ENCODE data around the gene USP24. TPM values are rescaled to one million over a fixed set of nuclear protein-coding genes. Genes with fewer than 3 reads are reported as not detected.

The USP24 gene
- total RNA-seq, 1 donor from 2014 or later: 30.8 TPM

DNA sequence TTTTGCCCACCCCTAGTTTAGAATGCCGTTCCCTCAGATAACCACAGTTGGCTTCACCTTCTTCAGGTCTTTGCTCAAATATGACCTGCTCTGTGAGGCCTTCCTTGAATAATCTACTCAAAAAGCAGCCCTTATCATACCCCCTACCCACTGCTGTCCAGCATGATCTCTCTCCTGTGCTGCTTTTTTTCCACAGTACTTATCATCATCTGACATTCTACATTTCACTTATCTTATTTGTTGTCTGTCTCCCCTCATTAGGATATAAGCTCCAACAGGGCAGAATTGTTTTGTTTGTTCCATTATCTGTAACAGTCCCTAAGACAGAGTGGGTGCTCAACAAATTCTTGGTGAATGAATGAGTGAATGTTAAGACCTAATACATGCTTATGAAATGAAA is 18.1 kb downstream of the USP24 start:
- peaks cover 83% of the 10 kb centered on the region for H3K79me2 ChIP-seq (ENCODE audit: insufficient read depth, low read length)

DNA sequence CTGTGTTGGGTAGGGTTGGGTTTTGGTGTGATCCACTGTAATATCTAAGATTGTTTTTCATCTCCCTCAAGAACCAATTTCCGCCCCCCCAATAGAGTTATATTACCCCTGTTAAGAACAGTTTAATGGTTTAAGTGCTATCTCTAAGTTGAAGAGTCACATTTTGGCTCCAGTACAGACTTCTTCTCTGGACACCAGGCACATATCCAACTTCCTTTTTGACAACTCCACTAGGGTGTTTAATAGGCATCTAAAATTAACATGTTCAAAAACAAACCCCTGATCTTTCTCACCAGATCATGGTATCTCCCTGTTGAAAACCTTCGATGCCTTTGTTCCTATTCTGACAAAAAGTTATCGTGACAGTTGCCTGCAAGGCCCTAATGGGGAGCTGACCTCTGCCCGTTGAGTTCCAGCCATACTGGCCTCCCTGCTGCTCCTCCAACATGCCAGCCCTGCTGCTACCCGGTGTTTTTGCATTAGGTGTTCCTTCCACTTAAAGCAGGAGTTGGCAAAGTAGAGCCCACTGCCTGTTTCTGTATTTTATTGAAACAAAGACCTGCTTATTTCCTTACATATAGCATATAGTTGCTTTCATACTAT is 18.6 kb downstream of the USP24 start:
- Histone ChIP-seq H3K27me3 (ENCODE audit: insufficient read depth, low read length) (no peaks in the 10 kb centered on the region), H2AFZ (ENCODE audit: low read depth, low read length) (no peak overlapping the region), H3K9ac (ENCODE audit: low read length) (no peak overlapping the region), H3K9me3 (ENCODE audit: insufficient read depth, low read depth, low read length) (no peaks in the 10 kb centered on the region), H3K4me3 (ENCODE audit: insufficient read depth, low read depth, low read length) (no peak overlapping the region), H3K36me3 (ENCODE audit: insufficient read depth, low read length) (no peaks in the 10 kb centered on the region), H3K4me1 (ENCODE audit: insufficient read depth, low read length) (no peaks in the 10 kb centered on the region), H3K4me2 (ENCODE audit: low read length) (no peak overlapping the region), H4K20me1 (ENCODE audit: insufficient read depth, low read length) (peaks cover 74% of the 10 kb centered on the region), H3K79me2 (ENCODE audit: insufficient read depth, low read length) (peaks cover 83% of the 10 kb centered on the region), H3K27ac (ENCODE audit: low read depth, low read length) (no peak overlapping the region)
- no peak overlapping the region for H3K4me3 Mint-ChIP-seq (ENCODE audit: unreplicated experiment)
- no peak overlapping the region for H3K27ac Mint-ChIP-seq (ENCODE audit: unreplicated experiment)
- no peaks in the 10 kb centered on the region for H3K27me3 Mint-ChIP-seq (ENCODE audit: low read depth, unreplicated experiment)
- no peak for TF ChIP-seq EZH2 (IDR thresholded peaks at IDR 0.05; ENCODE audit: insufficient read depth, low read length)
- TF ChIP-seq, protein P1, sequence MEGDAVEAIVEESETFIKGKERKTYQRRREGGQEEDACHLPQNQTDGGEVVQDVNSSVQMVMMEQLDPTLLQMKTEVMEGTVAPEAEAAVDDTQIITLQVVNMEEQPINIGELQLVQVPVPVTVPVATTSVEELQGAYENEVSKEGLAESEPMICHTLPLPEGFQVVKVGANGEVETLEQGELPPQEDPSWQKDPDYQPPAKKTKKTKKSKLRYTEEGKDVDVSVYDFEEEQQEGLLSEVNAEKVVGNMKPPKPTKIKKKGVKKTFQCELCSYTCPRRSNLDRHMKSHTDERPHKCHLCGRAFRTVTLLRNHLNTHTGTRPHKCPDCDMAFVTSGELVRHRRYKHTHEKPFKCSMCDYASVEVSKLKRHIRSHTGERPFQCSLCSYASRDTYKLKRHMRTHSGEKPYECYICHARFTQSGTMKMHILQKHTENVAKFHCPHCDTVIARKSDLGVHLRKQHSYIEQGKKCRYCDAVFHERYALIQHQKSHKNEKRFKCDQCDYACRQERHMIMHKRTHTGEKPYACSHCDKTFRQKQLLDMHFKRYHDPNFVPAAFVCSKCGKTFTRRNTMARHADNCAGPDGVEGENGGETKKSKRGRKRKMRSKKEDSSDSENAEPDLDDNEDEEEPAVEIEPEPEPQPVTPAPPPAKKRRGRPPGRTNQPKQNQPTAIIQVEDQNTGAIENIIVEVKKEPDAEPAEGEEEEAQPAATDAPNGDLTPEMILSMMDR (IDR thresholded peaks at IDR 0.05; ENCODE audit: insufficient read depth, low read depth, low read length): no peak
- H3K4me1 Mint-ChIP-seq (ENCODE audit: low read depth, unreplicated experiment): no peaks in the 10 kb centered on the region
- no peak for FAIRE-seq
- no peaks in the 10 kb centered on the region for H3K9me3 Mint-ChIP-seq (ENCODE audit: unreplicated experiment)
- H3K36me3 Mint-ChIP-seq (ENCODE audit: low read depth, unreplicated experiment): peaks cover 9% of the 10 kb centered on the region
- DNase-seq (ENCODE audit: low read depth): no peak

More for the DNA sequence above, 18.1 kb downstream of the USP24 start:
- FAIRE-seq (no peak), DNase-seq (ENCODE audit: low read depth) (no peak)
- Histone ChIP-seq H3K4me2 (ENCODE audit: low read length) (no peak overlapping the region), H2AFZ (ENCODE audit: low read depth, low read length) (no peak overlapping the region), H3K4me3 (ENCODE audit: insufficient read depth, low read depth, low read length) (no peak overlapping the region), H3K27me3 (ENCODE audit: insufficient read depth, low read length) (no peaks in the 10 kb centered on the region), H3K27ac (ENCODE audit: low read depth, low read length) (no peak overlapping the region), H3K9me3 (ENCODE audit: insufficient read depth, low read depth, low read length) (no peaks in the 10 kb centered on the region), H3K4me1 (ENCODE audit: insufficient read depth, low read length) (no peaks in the 10 kb centered on the region), H4K20me1 (ENCODE audit: insufficient read depth, low read length) (peaks cover 68% of the 10 kb centered on the region), H3K36me3 (ENCODE audit: insufficient read depth, low read length) (no peaks in the 10 kb centered on the region), H3K9ac (ENCODE audit: low read length) (no peak overlapping the region)
- no peaks in the 10 kb centered on the region for H3K9me3 Mint-ChIP-seq (ENCODE audit: unreplicated experiment)
- no peak overlapping the region for H3K27ac Mint-ChIP-seq (ENCODE audit: unreplicated experiment)
- H3K36me3 Mint-ChIP-seq (ENCODE audit: low read depth, unreplicated experiment): peaks cover 9% of the 10 kb centered on the region
- H3K4me1 Mint-ChIP-seq (ENCODE audit: low read depth, unreplicated experiment): no peaks in the 10 kb centered on the region
- no peak overlapping the region for H3K4me3 Mint-ChIP-seq (ENCODE audit: unreplicated experiment)
- H3K27me3 Mint-ChIP-seq (ENCODE audit: low read depth, unreplicated experiment): no peaks in the 10 kb centered on the region
- TF ChIP-seq, protein P1 (IDR thresholded peaks at IDR 0.05; ENCODE audit: insufficient read depth, low read depth, low read length): no peak
- no peak for TF ChIP-seq EZH2 (IDR thresholded peaks at IDR 0.05; ENCODE audit: insufficient read depth, low read length)

DNA sequence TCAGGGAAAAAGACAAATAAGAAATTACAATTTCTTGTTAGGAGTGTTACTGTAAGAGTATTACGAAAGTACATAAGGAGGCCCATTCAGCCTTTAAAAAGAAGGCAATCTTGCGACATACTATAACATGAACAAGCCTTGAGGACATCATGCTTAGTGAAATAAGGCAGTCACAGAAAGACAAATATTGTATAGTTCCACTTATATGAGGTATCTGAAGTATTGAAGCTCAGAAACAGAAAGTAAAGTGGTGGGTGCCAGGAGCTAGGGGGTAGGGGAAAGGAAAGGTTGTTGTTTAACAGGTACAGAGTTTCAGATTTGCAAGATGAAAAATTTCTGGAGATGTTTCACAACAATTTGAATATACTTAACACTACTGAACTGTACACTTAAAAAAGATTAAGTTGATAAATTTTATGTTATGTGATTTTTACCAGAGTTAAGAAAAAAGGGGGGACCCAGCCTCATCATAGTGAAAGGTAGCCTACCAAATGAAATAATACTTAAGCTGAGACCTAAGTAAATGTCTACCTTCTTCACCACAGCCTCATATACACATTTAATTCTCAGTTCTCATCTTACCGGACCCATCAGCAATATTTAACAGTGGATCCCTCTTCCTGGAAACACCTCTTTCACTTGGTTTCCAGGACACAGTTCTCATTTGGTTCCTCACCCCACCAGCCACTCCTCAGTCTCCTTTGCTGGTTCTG is 19.5 kb downstream of the USP24 start:
- Histone ChIP-seq H3K79me2 (ENCODE audit: insufficient read depth, low read length) (peaks cover 77% of the 10 kb centered on the region), H2AFZ (ENCODE audit: low read depth, low read length) (no peak overlapping the region), H3K9me3 (ENCODE audit: insufficient read depth, low read depth, low read length) (no peaks in the 10 kb centered on the region), H3K4me3 (ENCODE audit: insufficient read depth, low read depth, low read length) (no peak overlapping the region), H3K9ac (ENCODE audit: low read length) (no peak overlapping the region), H3K36me3 (ENCODE audit: insufficient read depth, low read length) (no peaks in the 10 kb centered on the region), H3K27me3 (ENCODE audit: insufficient read depth, low read length) (no peaks in the 10 kb centered on the region), H3K27ac (ENCODE audit: low read depth, low read length) (no peak overlapping the region), H3K4me2 (ENCODE audit: low read length) (no peak overlapping the region), H4K20me1 (ENCODE audit: insufficient read depth, low read length) (peaks cover 69% of the 10 kb centered on the region), H3K4me1 (ENCODE audit: insufficient read depth, low read length) (no peaks in the 10 kb centered on the region)
- H3K27ac Mint-ChIP-seq (ENCODE audit: unreplicated experiment): no peak overlapping the region
- H3K36me3 Mint-ChIP-seq (ENCODE audit: low read depth, unreplicated experiment): peaks cover 9% of the 10 kb centered on the region
- FAIRE-seq (no peak), DNase-seq (ENCODE audit: low read depth) (no peak)
- no peaks in the 10 kb centered on the region for H3K9me3 Mint-ChIP-seq (ENCODE audit: unreplicated experiment)
- H3K4me1 Mint-ChIP-seq (ENCODE audit: low read depth, unreplicated experiment): no peaks in the 10 kb centered on the region
- TF ChIP-seq, protein P1 (IDR thresholded peaks at IDR 0.05; ENCODE audit: insufficient read depth, low read depth, low read length): no peak
- TF ChIP-seq EZH2 (IDR thresholded peaks at IDR 0.05; ENCODE audit: insufficient read depth, low read length): no peak
- H3K4me3 Mint-ChIP-seq (ENCODE audit: unreplicated experiment): no peak overlapping the region
- H3K27me3 Mint-ChIP-seq (ENCODE audit: low read depth, unreplicated experiment): no peaks in the 10 kb centered on the region

Measured in astrocyte (in vitro differentiated cells and primary cell).